GM12878 (cell line): Measurements from ENCODE around the gene ENPP7.

Source experiments
- CBFB ChIP-seq: IDR thresholded peaks from 2 replicates; pipeline ENCODE4 v1.6.1; 2016; ENCODE audit warnings: antibody characterized with exemption, low read depth
- CBX3 ChIP-seq: fragments of 200-600 bp; sonication (generic); IDR thresholded peaks from 2 replicates; pipeline ENCODE4 v1.6.1; 2016; ENCODE audit warnings: low read depth, borderline replicate concordance
- FOXK2 ChIP-seq: fragments of 450-650 bp; IDR thresholded peaks from 2 replicates; pipeline ENCODE4 v1.6.1; 2017; ENCODE audit warnings: mild to moderate bottlenecking, moderate library complexity
- HDAC2 ChIP-seq: fragments of 200-600 bp; sonication (generic); IDR thresholded peaks from 2 replicates; pipeline ENCODE4 v1.6.1; 2017
- PAX8 ChIP-seq: fragments of 450-650 bp; IDR thresholded peaks from 2 replicates; pipeline ENCODE4 v1.6.1; 2017; ENCODE audit warnings: mild to moderate bottlenecking, moderate library complexity
- POLR2AphosphoS5 ChIP-seq: IDR thresholded peaks from 2 replicates; pipeline ENCODE4 v1.6.1; 2011; ENCODE audit warnings: mild to moderate bottlenecking, low read length, inconsistent platforms
- RUNX3 ChIP-seq: IDR thresholded peaks from 2 replicates; pipeline ENCODE4 v1.6.1; 2012; ENCODE audit warnings: low read length, inconsistent platforms
- SMC3 ChIP-seq: IDR thresholded peaks from 2 replicates; pipeline ENCODE4 v1.6.1; 2011; ENCODE audit warnings: low read length, improper control_type of control experiment, borderline replicate concordance
- TF ChIP-seq, protein P1 (sequence below), 3 experiments: IDR thresholded peaks in 2 of 3; conservative IDR thresholded peaks in 1 of 3; 2 replicates each; pipeline ENCODE4 v1.5.1; 2011; ENCODE audit warnings: low read depth in 3 of 3, low read length in 3 of 3, mild to moderate bottlenecking in 3 of 3, control low read depth in 2 of 3, moderate library complexity in 2 of 3, inconsistent platforms in 1 of 3, mixed read lengths in 1 of 3; ENCODE audit not compliant: control insufficient read depth in 2 of 3, insufficient read depth in 1 of 3; ENCODE audit errors: extremely low read depth in 1 of 3

DNA sequence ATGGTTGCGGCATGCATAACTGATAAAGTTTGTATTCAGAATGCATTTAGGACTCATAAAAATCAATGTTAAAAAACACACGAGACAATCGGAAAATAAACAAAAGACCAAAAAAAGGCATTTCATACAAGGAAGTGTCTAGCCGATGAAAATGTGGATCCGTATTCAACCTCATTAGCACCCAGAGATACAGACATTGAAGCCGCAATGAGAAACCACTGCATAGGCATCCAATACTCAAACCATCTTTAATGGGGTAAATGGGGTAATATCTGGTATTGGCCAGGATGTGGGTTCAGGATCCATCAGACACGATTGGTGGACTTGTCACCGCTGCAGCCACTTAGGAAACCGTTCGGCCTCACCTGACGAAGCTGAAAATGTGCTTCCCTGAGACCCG lies 47.4 kb upstream of the ENPP7 start:
- no peak for TF ChIP-seq PAX8
- TF ChIP-seq HDAC2 = no peak
- TF ChIP-seq, protein P1, sequence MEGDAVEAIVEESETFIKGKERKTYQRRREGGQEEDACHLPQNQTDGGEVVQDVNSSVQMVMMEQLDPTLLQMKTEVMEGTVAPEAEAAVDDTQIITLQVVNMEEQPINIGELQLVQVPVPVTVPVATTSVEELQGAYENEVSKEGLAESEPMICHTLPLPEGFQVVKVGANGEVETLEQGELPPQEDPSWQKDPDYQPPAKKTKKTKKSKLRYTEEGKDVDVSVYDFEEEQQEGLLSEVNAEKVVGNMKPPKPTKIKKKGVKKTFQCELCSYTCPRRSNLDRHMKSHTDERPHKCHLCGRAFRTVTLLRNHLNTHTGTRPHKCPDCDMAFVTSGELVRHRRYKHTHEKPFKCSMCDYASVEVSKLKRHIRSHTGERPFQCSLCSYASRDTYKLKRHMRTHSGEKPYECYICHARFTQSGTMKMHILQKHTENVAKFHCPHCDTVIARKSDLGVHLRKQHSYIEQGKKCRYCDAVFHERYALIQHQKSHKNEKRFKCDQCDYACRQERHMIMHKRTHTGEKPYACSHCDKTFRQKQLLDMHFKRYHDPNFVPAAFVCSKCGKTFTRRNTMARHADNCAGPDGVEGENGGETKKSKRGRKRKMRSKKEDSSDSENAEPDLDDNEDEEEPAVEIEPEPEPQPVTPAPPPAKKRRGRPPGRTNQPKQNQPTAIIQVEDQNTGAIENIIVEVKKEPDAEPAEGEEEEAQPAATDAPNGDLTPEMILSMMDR (IDR thresholded peaks at IDR 0.05 in 2 of 3, conservative IDR thresholded peaks at IDR 0.05 in 1 of 3; ENCODE audit: control insufficient read depth in 2 of 3, extremely low read depth in 1 of 3, insufficient read depth in 1 of 3, low read depth in 3 of 3, low read length in 3 of 3) = no peak
- no peak for TF ChIP-seq FOXK2
- TF ChIP-seq POLR2AphosphoS5 = no peak
- TF ChIP-seq RUNX3 = no peak
- no peak for TF ChIP-seq CBX3
- no peak for TF ChIP-seq CBFB
- no peak for TF ChIP-seq SMC3
